CD4-positive, CD25-positive, alpha-beta regulatory T cell (primary cell): ENCODE measurements around the gene CCDC9. TPM values are rescaled to one million over a fixed set of nuclear protein-coding genes. Genes with fewer than 3 reads are reported as not detected.
"Not testable (repeated sequence)": the region's sequence is repeated elsewhere in the genome, so short reads cannot be mapped to it uniquely, and the experiment has no call there.

ENCODE experiments used
- ATAC-seq, 2 donors: fragments of 150-1000 bp; cut with Tn5 transposase; one replicate each; pipeline ENCODE4 v1.10.0; 2021; ENCODE audit warnings: low read depth in 2 of 2, moderate number of reproducible peaks in 2 of 2, moderate library complexity in 1 of 2
- DNase-seq, 3 donors: peaks; one replicate each; pipeline versions ENCODE4 v3.0.0 to v3.0.0-alpha.2; 2012 to 2022; ENCODE audit warnings: mixed read lengths in 1 of 3
- H3K27ac ChIP-seq: one replicate; pipeline ENCODE4 v1.7.0; 2013; ENCODE audit warnings: mild to moderate bottlenecking, low read length; ENCODE audit not compliant: insufficient read depth, poor library complexity, severe bottlenecking
- H3K27me3 ChIP-seq: one replicate; pipeline ENCODE4 v1.7.0; 2013; ENCODE audit warnings: low read length; ENCODE audit not compliant: control insufficient read depth, insufficient read depth
- H3K36me3 ChIP-seq: one replicate; pipeline ENCODE4 v1.7.0; 2013; ENCODE audit warnings: mild to moderate bottlenecking, low read length, moderate library complexity; ENCODE audit not compliant: control insufficient read depth, insufficient read depth
- H3K4me1 ChIP-seq: 2 replicates; pipeline ENCODE4 v1.7.0; 2013; ENCODE audit warnings: mild to moderate bottlenecking, low read length; ENCODE audit not compliant: insufficient read depth, control insufficient read depth, poor library complexity, severe bottlenecking
- H3K4me3 ChIP-seq: one replicate; pipeline ENCODE4 v1.7.0; 2013; ENCODE audit warnings: low read depth, mild to moderate bottlenecking, low read length, moderate library complexity
- H3K9me3 ChIP-seq, 2 experiments: 1 replicate in 1 of 2; 2 replicates in 1 of 2; pipeline ENCODE4 v1.7.0; 2013; ENCODE audit warnings: low read length in 2 of 2, mild to moderate bottlenecking in 1 of 2, moderate library complexity in 1 of 2; ENCODE audit not compliant: control insufficient read depth in 2 of 2
- H3K27ac Mint-ChIP-seq, 3 donors: one replicate each; pipeline ENCODE4 v1.8.0; 2020 to 2022; ENCODE audit warnings: mild to moderate bottlenecking in 3 of 3, mixed read lengths in 3 of 3, moderate library complexity in 2 of 3
- H3K27me3 Mint-ChIP-seq: one replicate; pipeline ENCODE4 v1.8.0; 2022; ENCODE audit warnings: mild to moderate bottlenecking, mixed read lengths
- H3K36me3 Mint-ChIP-seq: one replicate; pipeline ENCODE4 v1.8.0; 2020; ENCODE audit warnings: mixed read lengths
- H3K4me1 Mint-ChIP-seq, 4 donors: one replicate each; pipeline ENCODE4 v1.8.0; 2020 to 2022; ENCODE audit warnings: mixed read lengths in 4 of 4, mild to moderate bottlenecking in 1 of 4
- H3K4me3 Mint-ChIP-seq, 4 donors: one replicate each; pipeline ENCODE4 v1.8.0; 2020 to 2022; ENCODE audit warnings: mild to moderate bottlenecking in 4 of 4, mixed read lengths in 4 of 4, moderate library complexity in 3 of 4
- H3K9me3 Mint-ChIP-seq, 7 donors: one replicate each; pipeline ENCODE4 v1.8.0; 2020 to 2022; ENCODE audit warnings: mixed read lengths in 7 of 7, mild to moderate bottlenecking in 3 of 7, moderate library complexity in 2 of 7
- polyA plus RNA-seq, 4 donors: library from polyadenylated mRNA; unstranded; fragments of 300-500 nt; fragmentation: Illumina TruSeq; gene quantifications; one replicate each; pipeline ENCODE4 v1.2.3, GENCODE V29; 2021
- total RNA-seq: library from RNA; stranded (reverse); gene quantifications from one replicate; pipeline ENCODE4 v1.2.3, GENCODE V29; 2022

Gene CCDC9
- total and polyA plus RNA-seq, 5 donors from 2014 or later = 7.3 to 44.1 (median 12.7) TPM

DNA sequence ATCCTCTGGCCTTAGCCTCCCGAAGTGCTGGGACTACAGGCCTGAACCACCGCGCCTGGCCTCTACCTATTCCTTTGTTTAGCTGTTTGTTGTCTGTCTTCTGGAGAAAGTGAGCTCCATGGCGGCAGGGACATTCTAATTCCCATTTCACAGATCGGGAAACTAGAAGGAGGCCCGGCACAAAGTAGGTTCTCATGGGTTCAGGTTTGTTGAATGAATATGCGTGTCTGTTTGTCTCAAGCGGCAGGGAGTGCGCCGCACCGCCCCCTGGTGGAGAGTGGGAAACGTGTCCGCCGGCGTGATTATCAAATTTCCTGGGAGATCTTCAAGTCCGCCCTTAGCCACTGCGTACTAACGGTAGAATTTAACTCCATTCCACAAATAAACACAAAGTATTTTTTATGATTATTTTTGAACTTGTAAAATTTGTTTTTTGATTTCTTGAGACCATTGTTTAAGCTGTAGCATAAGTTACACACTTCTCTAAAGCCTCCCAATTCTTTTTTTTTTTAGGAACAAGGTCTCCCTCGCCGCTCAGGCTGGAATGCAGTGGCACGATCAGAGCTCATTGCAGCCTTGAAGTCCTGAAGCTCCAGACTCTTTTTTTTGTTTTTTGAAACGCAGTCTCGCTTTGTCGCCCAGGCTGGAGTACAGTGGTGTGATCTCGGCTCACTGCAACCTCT is 8.9 kb upstream of the CCDC9 start:
- Mint-ChIP-seq H3K4me1 (peaks cover 5 to 22% (median 14%) of the 10 kb centered on the region in 4 donors), H3K36me3 (no peaks in the 10 kb centered on the region), H3K4me3 (peak overlapping the region in 2 of 4 donors; percentile 25 to 76), H3K27ac (peak overlapping the region in 2 of 3 donors; percentile 17 to 23), H3K9me3 (no peaks in the 10 kb centered on the region), H3K27me3 (no peaks in the 10 kb centered on the region)
- Histone ChIP-seq H3K36me3 (no peaks in the 10 kb centered on the region), H3K27ac (no peak overlapping the region), H3K9me3 (no peaks in the 10 kb centered on the region), H3K4me3 (no peak overlapping the region), H3K4me1 (peaks cover 14% of the 10 kb centered on the region), H3K27me3 (no peaks in the 10 kb centered on the region)
- ATAC-seq (no peak), DNase-seq (peak; percentile 65 to 81 (median 73))

DNA sequence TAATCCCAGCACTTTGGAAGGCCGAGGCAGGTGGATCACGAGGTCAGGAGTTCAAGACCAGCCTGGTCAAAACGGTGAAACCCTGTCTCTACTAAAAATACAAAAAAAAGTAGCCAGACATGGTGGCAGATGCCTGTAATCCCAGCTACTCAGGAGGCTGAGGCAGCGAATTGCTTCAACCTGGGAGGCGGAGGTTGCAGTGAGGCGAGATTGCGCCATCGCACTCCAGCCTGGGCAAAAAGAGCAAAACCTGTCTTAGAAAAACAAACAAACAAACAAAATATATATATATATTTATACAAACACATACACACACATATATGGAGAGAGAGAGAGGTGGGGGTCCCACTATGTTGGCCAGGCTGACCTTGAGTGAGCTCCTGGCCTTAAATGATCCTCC is 3.3 kb upstream of the CCDC9 start:
- not testable (repeated sequence) for H3K4me3 ChIP-seq, ATAC-seq, H3K9me3 Mint-ChIP-seq, H3K27me3 Mint-ChIP-seq, H3K27ac Mint-ChIP-seq, H3K36me3 Mint-ChIP-seq, H3K27ac ChIP-seq, H3K27me3 ChIP-seq, H3K9me3 ChIP-seq, H3K36me3 ChIP-seq, DNase-seq
- H3K4me3 Mint-ChIP-seq = peak overlapping the region in 1 of 4 donors; percentile 64
- peaks cover 12% of the 10 kb centered on the region for H3K4me1 ChIP-seq
- H3K4me1 Mint-ChIP-seq = peaks cover 0 to 19% (median 15%) of the 10 kb centered on the region in 4 donors

DNA sequence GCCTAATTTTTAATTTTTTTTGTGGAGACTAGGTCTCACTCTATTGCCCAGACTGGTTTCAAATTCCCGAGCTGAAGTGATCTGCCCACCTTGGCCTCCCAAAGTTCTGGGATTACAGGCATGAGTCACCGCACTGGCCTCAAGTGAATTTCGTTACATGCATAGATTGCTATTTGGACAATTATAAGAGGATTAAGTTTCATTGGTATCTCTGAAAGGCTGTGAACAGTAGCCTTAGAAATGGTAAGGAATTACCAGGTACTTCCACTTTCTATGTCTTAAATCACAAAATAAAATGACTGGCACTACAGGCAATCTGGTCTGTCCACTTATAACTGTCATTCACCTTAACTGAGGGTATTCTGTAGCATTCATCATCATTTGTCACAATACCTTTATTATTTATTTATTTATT is 2.9 kb upstream of the CCDC9 start:
- no peaks in the 10 kb centered on the region for H3K9me3 ChIP-seq
- no peak overlapping the region for H3K27ac Mint-ChIP-seq
- H3K36me3 ChIP-seq = peaks cover 2% of the 10 kb centered on the region
- peaks cover 16% of the 10 kb centered on the region for H3K4me1 ChIP-seq
- H3K4me1 Mint-ChIP-seq = peaks cover 0 to 23% (median 16%) of the 10 kb centered on the region in 4 donors
- peak overlapping the region in 1 of 4 donors; percentile 64 for H3K4me3 Mint-ChIP-seq
- DNase-seq (no peak), ATAC-seq (no peak)
- H3K36me3 Mint-ChIP-seq = peaks cover 5% of the 10 kb centered on the region
- H3K4me3 ChIP-seq = no peak overlapping the region
- peaks cover 0 to 5% (median 0%) of the 10 kb centered on the region in 7 donors for H3K9me3 Mint-ChIP-seq
- H3K27ac ChIP-seq = no peak overlapping the region
- H3K27me3 ChIP-seq = no peaks in the 10 kb centered on the region
- H3K27me3 Mint-ChIP-seq = peaks cover 5% of the 10 kb centered on the region

DNA sequence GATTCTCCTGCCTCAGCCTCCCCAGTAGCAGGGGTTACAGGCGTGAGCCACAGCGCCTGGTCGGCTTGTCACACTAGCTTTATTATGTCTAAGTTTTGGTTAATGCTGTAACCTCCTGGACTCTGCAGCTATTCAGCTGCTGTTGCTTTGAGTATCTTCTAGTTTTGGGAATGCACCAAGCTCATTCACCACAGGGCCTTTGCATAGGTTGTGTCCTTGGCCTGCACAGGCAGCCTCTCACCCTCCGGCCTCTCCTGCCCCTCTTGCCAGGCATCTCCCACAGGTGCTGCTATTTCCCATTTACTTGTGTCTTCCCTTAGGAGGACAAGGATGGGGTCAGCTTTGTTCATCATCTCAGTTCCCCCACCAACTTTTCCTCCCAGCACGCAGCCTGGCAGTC is 2.4 kb upstream of the CCDC9 start:
- Mint-ChIP-seq H3K27me3 (peaks cover 5% of the 10 kb centered on the region), H3K4me3 (peak overlapping the region in 3 of 4 donors; percentile 1 to 64 (median 46)), H3K9me3 (peaks cover 0 to 5% (median 0%) of the 10 kb centered on the region in 7 donors), H3K4me1 (peaks cover 0 to 28% (median 21%) of the 10 kb centered on the region in 4 donors), H3K36me3 (peaks cover 8% of the 10 kb centered on the region), H3K27ac (peak overlapping the region in 2 of 3 donors; percentile 25 to 87)
- ATAC-seq = no peak
- peak in 1 of 3 donors; percentile 28 for DNase-seq
- Histone ChIP-seq H3K4me3 (no peak overlapping the region), H3K9me3 (no peaks in the 10 kb centered on the region), H3K4me1 (peaks cover 16% of the 10 kb centered on the region), H3K36me3 (peaks cover 7% of the 10 kb centered on the region), H3K27me3 (no peaks in the 10 kb centered on the region), H3K27ac (no peak overlapping the region)

DNA sequence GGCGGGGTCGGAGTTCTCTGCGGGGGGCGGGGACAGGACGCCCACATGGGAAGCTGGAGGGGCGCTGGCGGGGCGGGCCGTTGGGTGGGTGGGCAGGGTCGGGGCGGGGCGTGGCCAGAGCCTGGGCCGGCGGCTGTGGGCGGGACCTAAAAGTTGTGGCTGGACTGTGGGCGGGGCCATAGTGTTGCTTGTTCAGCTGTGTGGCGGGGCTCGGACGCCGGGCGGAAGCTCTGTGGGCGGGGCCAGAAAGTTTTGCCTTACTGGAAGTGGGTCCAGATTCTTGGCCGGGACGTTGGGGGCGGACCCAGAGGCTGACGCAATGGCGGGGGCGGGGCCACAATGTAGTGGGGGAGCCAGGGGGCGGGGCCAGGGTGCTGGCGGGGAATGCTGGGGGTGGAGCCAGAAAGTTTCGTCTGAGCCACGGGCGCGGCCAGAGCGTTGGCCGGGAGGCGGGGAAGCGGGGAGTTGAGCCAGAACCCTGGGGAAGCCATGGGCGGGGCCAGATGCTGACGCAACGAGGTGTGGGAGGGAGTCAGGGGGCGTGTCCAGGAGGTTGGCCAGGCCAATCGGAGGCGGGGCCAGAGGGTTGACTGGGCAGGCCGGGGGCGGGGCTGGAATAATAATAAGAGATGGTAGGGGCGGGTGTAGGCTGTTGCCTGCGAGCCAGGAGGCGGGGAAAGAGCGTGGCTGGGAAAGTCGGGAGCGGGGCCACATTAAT is 527 bp downstream of the CCDC9 start:
- DNase-seq (peak; percentile 96 to 99 (median 97)), ATAC-seq (peak; percentile 76 to 78)
- H3K36me3 ChIP-seq = peaks cover 29% of the 10 kb centered on the region
- no peaks in the 10 kb centered on the region for H3K27me3 ChIP-seq
- H3K9me3 ChIP-seq = no peaks in the 10 kb centered on the region
- peak overlapping the region; percentile 94 for H3K27ac ChIP-seq
- H3K27ac Mint-ChIP-seq = peak overlapping the region; percentile 86 to 98 (median 98)
- peak overlapping the region; percentile 56 for H3K4me3 ChIP-seq
- H3K4me1 ChIP-seq = peaks cover 16% of the 10 kb centered on the region
- H3K27me3 Mint-ChIP-seq = peaks cover 5% of the 10 kb centered on the region
- H3K4me1 Mint-ChIP-seq = peaks cover 0 to 48% (median 34%) of the 10 kb centered on the region in 4 donors
- H3K9me3 Mint-ChIP-seq = peaks cover 0 to 5% (median 0%) of the 10 kb centered on the region in 7 donors
- peak overlapping the region; percentile 93 to 99 (median 96) for H3K4me3 Mint-ChIP-seq
- H3K36me3 Mint-ChIP-seq = peaks cover 26% of the 10 kb centered on the region

DNA sequence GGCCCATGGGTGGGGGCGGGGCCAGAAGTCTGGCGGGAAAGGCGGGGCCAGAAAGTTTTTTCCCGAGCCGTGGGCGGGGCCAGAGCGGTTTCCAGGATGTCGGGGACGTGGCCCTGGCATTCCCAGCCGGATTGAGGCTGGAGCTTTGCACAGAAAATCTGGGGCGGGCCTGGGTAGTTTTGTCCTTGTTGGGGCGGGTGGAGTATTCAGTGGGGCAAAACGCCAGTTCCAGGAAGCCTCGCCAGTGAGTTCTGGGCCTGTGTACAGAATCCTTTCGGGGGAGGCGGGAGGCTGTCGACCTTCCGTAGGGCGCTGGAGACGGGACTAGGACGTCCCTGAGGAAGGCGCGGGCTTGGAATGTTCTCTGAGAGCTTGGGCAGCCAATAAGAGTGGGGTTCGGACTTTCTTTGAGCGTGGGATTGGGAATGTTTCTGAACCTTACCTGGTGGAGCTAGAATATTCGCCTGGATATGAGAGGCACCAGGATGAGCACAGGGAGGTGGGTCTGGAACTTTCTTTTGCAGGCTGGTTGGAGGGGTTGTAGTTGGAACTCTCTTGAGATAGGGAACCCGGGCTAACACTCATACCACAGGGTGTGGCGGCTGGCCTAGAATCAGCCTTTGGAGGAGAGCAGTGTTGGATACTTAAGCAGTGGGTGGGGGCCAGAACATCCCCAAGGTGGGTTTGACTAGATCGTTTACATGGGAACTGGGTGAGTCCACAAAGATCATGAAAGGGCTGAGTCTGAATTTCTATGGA is 1.3 kb downstream of the CCDC9 start:
- peaks cover 0 to 52% (median 36%) of the 10 kb centered on the region in 4 donors for H3K4me1 Mint-ChIP-seq
- peak overlapping the region; percentile 94 for H3K27ac ChIP-seq
- ATAC-seq (no peak), DNase-seq (peak in 1 of 3 donors; percentile 11)
- H3K9me3 Mint-ChIP-seq = peaks cover 0 to 5% (median 0%) of the 10 kb centered on the region in 7 donors
- H3K27ac Mint-ChIP-seq = peak overlapping the region; percentile 43 to 98 (median 98)
- H3K9me3 ChIP-seq = no peaks in the 10 kb centered on the region
- H3K4me1 ChIP-seq = peaks cover 16% of the 10 kb centered on the region
- peak overlapping the region; percentile 56 for H3K4me3 ChIP-seq
- H3K36me3 ChIP-seq = peaks cover 32% of the 10 kb centered on the region
- peak overlapping the region; percentile 93 to 99 (median 96) for H3K4me3 Mint-ChIP-seq
- peaks cover 5% of the 10 kb centered on the region for H3K27me3 Mint-ChIP-seq
- H3K36me3 Mint-ChIP-seq = peaks cover 30% of the 10 kb centered on the region
- no peaks in the 10 kb centered on the region for H3K27me3 ChIP-seq

DNA sequence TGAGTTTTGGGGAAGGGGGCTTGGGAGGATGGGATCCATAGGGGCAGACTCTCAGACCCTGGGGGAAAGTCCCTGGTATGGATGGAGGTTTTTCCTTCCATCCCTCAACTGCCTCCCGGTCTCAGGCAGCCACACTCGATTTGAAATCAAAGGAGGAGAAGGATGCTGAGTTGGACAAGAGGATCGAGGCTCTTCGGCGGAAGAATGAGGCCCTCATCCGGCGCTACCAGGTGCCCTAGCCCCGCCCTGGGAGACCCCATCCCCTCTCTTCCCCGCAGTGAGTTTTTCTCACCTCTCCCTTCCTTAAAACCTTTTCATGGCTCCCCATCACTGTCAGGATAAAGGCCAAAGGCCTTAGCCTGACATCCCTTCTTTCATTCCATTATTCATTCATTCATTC is 2.1 kb downstream of the CCDC9 start:
- Mint-ChIP-seq H3K9me3 (peaks cover 0 to 5% (median 0%) of the 10 kb centered on the region in 7 donors), H3K27me3 (peaks cover 5% of the 10 kb centered on the region), H3K4me1 (peaks cover 0 to 52% (median 36%) of the 10 kb centered on the region in 4 donors), H3K36me3 (peaks cover 33% of the 10 kb centered on the region), H3K27ac (peak overlapping the region in 2 of 3 donors; percentile 36 to 93), H3K4me3 (peak overlapping the region; percentile 74 to 99 (median 94))
- Histone ChIP-seq H3K27ac (no peak overlapping the region), H3K27me3 (no peaks in the 10 kb centered on the region), H3K9me3 (no peaks in the 10 kb centered on the region), H3K4me1 (peaks cover 16% of the 10 kb centered on the region), H3K36me3 (peaks cover 38% of the 10 kb centered on the region), H3K4me3 (no peak overlapping the region)
- ATAC-seq (no peak), DNase-seq (no peak)
